Mucosa of rectum (tissue), 2 donors: ENCODE data around the gene ODAD4.

Experiments
- H3K27ac ChIP-seq, 2 donors: one replicate each; pipeline ENCODE4 v1.7.0; 2013; ENCODE audit warnings: inconsistent platforms in 2 of 2, low read depth in 2 of 2, low read length in 2 of 2
- H3K27me3 ChIP-seq, 2 donors: one replicate each; pipeline ENCODE4 v1.7.0; 2013; ENCODE audit warnings: low read length in 2 of 2; ENCODE audit not compliant: control insufficient read depth in 2 of 2, insufficient read depth in 2 of 2
- H3K36me3 ChIP-seq, 2 donors: one replicate each; pipeline ENCODE4 v1.7.0; 2013; ENCODE audit warnings: low read length in 2 of 2; ENCODE audit not compliant: control insufficient read depth in 2 of 2, insufficient read depth in 2 of 2
- H3K4me1 ChIP-seq, 2 donors: one replicate each; pipeline ENCODE4 v1.7.0; 2013; ENCODE audit warnings: low read length in 2 of 2, mild to moderate bottlenecking in 1 of 2; ENCODE audit not compliant: control insufficient read depth in 2 of 2, insufficient read depth in 2 of 2
- H3K4me3 ChIP-seq, 2 donors: one replicate each; pipeline ENCODE4 v1.7.0; 2013; ENCODE audit warnings: low read length in 2 of 2
- H3K9ac ChIP-seq, 2 donors: one replicate each; pipeline ENCODE4 v1.7.0; 2013; ENCODE audit warnings: low read length in 2 of 2, low read depth in 1 of 2, mild to moderate bottlenecking in 1 of 2
- H3K9me3 ChIP-seq, 2 donors: one replicate each; pipeline ENCODE4 v1.7.0; 2013; ENCODE audit warnings: low read length in 2 of 2; ENCODE audit not compliant: control insufficient read depth in 2 of 2
- donor health status: healthy.
- donor health status: Normal muscosa, but diverticular disease.

Gene ODAD4

DNA sequence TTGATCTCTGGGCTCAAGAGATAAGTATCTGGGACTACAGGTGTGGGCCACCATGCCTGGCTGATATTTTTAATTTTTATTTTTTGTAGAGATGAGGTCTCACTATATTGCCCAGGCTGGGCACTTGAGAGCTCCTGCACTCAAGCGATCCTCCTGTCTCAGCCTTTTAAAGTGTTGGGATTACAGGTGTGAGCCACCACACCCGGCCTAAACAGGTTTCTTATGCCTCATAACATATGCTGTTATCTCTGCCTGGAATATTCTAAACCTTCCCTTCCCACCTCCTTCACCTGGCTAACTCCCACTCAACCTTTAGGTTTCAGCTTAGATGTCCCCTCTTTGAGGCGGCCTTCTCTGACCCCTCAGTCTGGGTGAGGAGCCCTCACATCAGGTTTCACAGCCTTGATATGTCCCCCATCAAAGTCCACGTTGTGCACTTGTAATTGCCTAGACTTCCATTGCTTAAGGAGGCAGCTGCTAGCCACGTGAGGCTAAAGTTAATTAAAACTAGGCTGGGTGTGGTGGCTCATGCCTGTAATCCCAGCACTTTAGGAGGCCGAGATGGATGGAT lies 27.5 kb downstream of the ODAD4 start:
- no peak overlapping the region for H3K9ac ChIP-seq
- H3K27ac ChIP-seq = no peak overlapping the region
- no peak overlapping the region for H3K4me3 ChIP-seq
- no peaks in the 10 kb centered on the region for H3K27me3 ChIP-seq
- peaks cover 2 to 8% of the 10 kb centered on the region in 2 donors for H3K4me1 ChIP-seq
- no peaks in the 10 kb centered on the region for H3K9me3 ChIP-seq
- H3K36me3 ChIP-seq = no peaks in the 10 kb centered on the region

- peaks cover 2 to 8% of the 10 kb centered on the region in 2 donors for H3K4me1 ChIP-seq
- no peaks in the 10 kb centered on the region for H3K27me3 ChIP-seq
- no peak overlapping the region for H3K27ac ChIP-seq
- no peak overlapping the region for H3K9ac ChIP-seq
- no peaks in the 10 kb centered on the region for H3K36me3 ChIP-seq
- no peak overlapping the region for H3K4me3 ChIP-seq
- H3K9me3 ChIP-seq = no peaks in the 10 kb centered on the region
Measured at GRCh38 chr17:41959030-41959335, 28.6 kb downstream of the ODAD4 start.

DNA sequence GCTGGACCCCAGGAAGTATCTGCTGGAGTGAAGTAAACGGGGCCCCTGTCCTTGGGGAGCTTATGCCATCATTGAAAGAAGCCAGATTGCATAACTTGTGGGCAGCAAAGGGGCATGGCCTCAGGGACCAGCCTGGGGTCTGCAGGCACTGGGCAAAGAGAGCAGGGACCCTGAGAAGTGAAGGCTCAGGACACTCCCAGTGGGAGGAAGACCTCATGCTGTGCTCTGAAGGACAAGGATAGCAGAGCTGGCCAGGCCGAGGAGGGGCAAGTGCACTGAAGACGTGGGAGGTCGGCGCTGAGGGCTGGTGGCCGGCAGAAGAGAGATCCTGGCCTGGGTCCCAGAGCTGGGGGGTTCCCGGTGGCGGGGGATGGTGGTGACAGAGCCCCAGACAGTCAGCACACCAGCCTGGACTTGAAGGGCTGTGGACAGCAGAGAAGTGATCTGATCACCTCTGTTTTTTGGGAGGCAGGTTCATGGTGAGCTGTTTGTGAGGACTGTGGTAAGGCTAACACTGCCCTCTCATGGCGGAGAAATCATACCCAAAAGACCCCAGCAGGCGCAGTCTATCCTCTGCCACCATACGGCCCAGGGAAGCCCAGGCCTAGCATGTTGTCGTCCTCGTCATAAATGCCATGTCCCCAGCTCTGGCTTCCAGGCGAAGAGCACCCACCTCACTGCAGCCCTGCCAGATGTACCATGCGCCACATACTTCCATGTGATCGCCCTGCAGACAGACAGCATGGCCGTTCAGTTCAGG lies 29.1 kb downstream of the ODAD4 start:
- H3K36me3 ChIP-seq = no peaks in the 10 kb centered on the region
- H3K9me3 ChIP-seq = no peaks in the 10 kb centered on the region
- H3K4me3 ChIP-seq = no peak overlapping the region
- H3K27me3 ChIP-seq = no peaks in the 10 kb centered on the region
- H3K4me1 ChIP-seq = peaks cover 2 to 8% of the 10 kb centered on the region in 2 donors
- H3K9ac ChIP-seq = no peak overlapping the region
- H3K27ac ChIP-seq = no peak overlapping the region

DNA sequence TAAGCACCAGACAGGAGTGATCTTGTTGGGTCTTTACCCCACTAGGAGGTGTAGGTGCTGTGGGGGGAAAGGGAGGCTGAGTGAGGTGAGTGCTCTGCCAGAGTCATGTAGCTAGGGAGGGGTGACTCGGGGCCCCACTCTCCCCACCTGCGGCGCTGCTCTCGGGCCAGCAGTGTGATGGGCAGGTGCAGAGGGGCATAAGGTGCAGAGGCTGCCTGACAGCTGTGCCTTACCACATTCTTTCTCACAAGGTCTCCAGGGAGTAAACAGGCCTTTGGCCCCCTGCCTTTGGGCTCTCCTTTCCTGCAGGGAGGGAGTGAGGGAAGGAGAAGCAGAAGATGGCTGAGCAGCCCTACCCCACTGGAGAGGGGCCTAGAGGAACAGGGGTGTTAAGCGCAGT lies 31.7 kb downstream of the ODAD4 start:
- Histone ChIP-seq H3K36me3 (no peaks in the 10 kb centered on the region), H3K9me3 (no peaks in the 10 kb centered on the region), H3K9ac (no peak overlapping the region), H3K4me3 (no peak overlapping the region), H3K27ac (no peak overlapping the region), H3K4me1 (peaks cover 7 to 15% of the 10 kb centered on the region in 2 donors), H3K27me3 (no peaks in the 10 kb centered on the region)

GRCh38 chr17:41962768-41963434 lies 32.5 kb downstream of the ODAD4 start:
- H3K4me1 ChIP-seq = peaks cover 12 to 14% of the 10 kb centered on the region in 2 donors
- no peak overlapping the region for H3K9ac ChIP-seq
- H3K27ac ChIP-seq = no peak overlapping the region
- H3K4me3 ChIP-seq = no peak overlapping the region
- H3K27me3 ChIP-seq = no peaks in the 10 kb centered on the region
- no peaks in the 10 kb centered on the region for H3K36me3 ChIP-seq
- H3K9me3 ChIP-seq = no peaks in the 10 kb centered on the region

GRCh38 chr17:41965694-41966462 lies 35.5 kb downstream of the ODAD4 start:
- Histone ChIP-seq H3K9ac (peak overlapping the region; percentile 69 to 88), H3K9me3 (no peaks in the 10 kb centered on the region), H3K4me1 (peaks cover 12 to 14% of the 10 kb centered on the region in 2 donors), H3K27ac (peak overlapping the region; percentile 79), H3K36me3 (peaks cover 9 to 16% of the 10 kb centered on the region in 2 donors), H3K27me3 (no peaks in the 10 kb centered on the region), H3K4me3 (peak overlapping the region; percentile 70 to 76)

GRCh38 chr17:41966463-41967140 lies 36.2 kb downstream of the ODAD4 start, which contains the start of gene CNP:
Gene CNP, plus strand, starts transcription at chr17:41966795. Its CDS starts 90 bp downstream, at chr17:41966885.
- Histone ChIP-seq H3K9ac (peak within 1 kb of the TSS; percentile 77 to 88), H3K27ac (peak within 1 kb of the TSS; percentile 79), H3K9me3 (no peaks in the 10 kb centered on the region), H3K36me3 (peaks cover 11 to 20% of the 10 kb centered on the region in 2 donors), H3K4me1 (peaks cover 12 to 14% of the 10 kb centered on the region in 2 donors), H3K4me3 (peak within 1 kb of the TSS; percentile 75 to 76), H3K27me3 (no peaks in the 10 kb centered on the region)

- H3K36me3 ChIP-seq = peaks cover 18 to 25% of the 10 kb centered on the region in 2 donors
- peak overlapping the region; percentile 75 to 79 for H3K27ac ChIP-seq
- peak overlapping the region; percentile 75 to 76 for H3K4me3 ChIP-seq
- H3K27me3 ChIP-seq = no peaks in the 10 kb centered on the region
- H3K9ac ChIP-seq = peak overlapping the region; percentile 77 to 88
- H3K9me3 ChIP-seq = no peaks in the 10 kb centered on the region
- peaks cover 12 to 14% of the 10 kb centered on the region in 2 donors for H3K4me1 ChIP-seq
Measured at GRCh38 chr17:41967141-41967920, 36.9 kb downstream of the ODAD4 start.
